ENCODE results near the gene EFHD2. TPM values are rescaled to one million over a fixed set of nuclear protein-coding genes. Genes with fewer than 3 reads are reported as not detected.

Gene EFHD2
- total RNA-seq, 2 donors from 2014 or later = 30.3 to 45.7 TPM

- Mint-ChIP-seq H3K27ac (no peak overlapping the region), H3K9me3 (peaks cover 0 to 3% of the 10 kb centered on the region in 2 donors), H3K4me3 (no peak overlapping the region), H3K27me3 (ENCODE audit: low read depth) (no peaks in the 10 kb centered on the region), H3K4me1 (ENCODE audit: low read depth) (no peaks in the 10 kb centered on the region), H3K36me3 (ENCODE audit: insufficient read depth in 2 of 2) (peaks cover 0 to 1% of the 10 kb centered on the region in 2 donors)
- DNase-seq (no peak), ATAC-seq (replicated peaks in 1 of 2) (no peak)
Measured at GRCh38 chr1:15394258-15394690, 15.4 kb upstream of the EFHD2 start.

- no peak overlapping the region for H3K27ac Mint-ChIP-seq
- H3K4me1 Mint-ChIP-seq (ENCODE audit: low read depth) = no peaks in the 10 kb centered on the region
- no peak overlapping the region for H3K4me3 Mint-ChIP-seq
- DNase-seq (no peak), ATAC-seq (replicated peaks in 1 of 2) (no peak)
- H3K9me3 Mint-ChIP-seq = peaks cover 1 to 6% of the 10 kb centered on the region in 2 donors
- no peaks in the 10 kb centered on the region for H3K27me3 Mint-ChIP-seq (ENCODE audit: low read depth)
- H3K36me3 Mint-ChIP-seq (ENCODE audit: insufficient read depth in 2 of 2) = peaks cover 0 to 4% of the 10 kb centered on the region in 2 donors
Measured at GRCh38 chr1:15397236-15397635, 12.5 kb upstream of the EFHD2 start.

- no peaks in the 10 kb centered on the region for H3K4me1 Mint-ChIP-seq (ENCODE audit: low read depth)
- peaks cover 0 to 4% of the 10 kb centered on the region in 2 donors for H3K36me3 Mint-ChIP-seq (ENCODE audit: insufficient read depth in 2 of 2)
- DNase-seq = no peak
- no peak overlapping the region for H3K27ac Mint-ChIP-seq
- H3K27me3 Mint-ChIP-seq (ENCODE audit: low read depth) = no peaks in the 10 kb centered on the region
- H3K9me3 Mint-ChIP-seq = peaks cover 1 to 6% of the 10 kb centered on the region in 2 donors
- no peak overlapping the region for H3K4me3 Mint-ChIP-seq
- ATAC-seq (replicated peaks in 1 of 2) = no peak
Measured at GRCh38 chr1:15399710-15400109, 10.0 kb upstream of the EFHD2 start.

GRCh38 chr1:15400627-15401026 is 9.1 kb upstream of the EFHD2 start:
- no peaks in the 10 kb centered on the region for H3K27me3 Mint-ChIP-seq (ENCODE audit: low read depth)
- no peak for ATAC-seq (replicated peaks in 1 of 2)
- H3K4me1 Mint-ChIP-seq (ENCODE audit: low read depth) = no peaks in the 10 kb centered on the region
- H3K36me3 Mint-ChIP-seq (ENCODE audit: insufficient read depth in 2 of 2) = peaks cover 0 to 4% of the 10 kb centered on the region in 2 donors
- peaks cover 1 to 6% of the 10 kb centered on the region in 2 donors for H3K9me3 Mint-ChIP-seq
- no peak for DNase-seq
- H3K27ac Mint-ChIP-seq = no peak overlapping the region
- H3K4me3 Mint-ChIP-seq = no peak overlapping the region

GRCh38 chr1:15401391-15402055 is 8.2 kb upstream of the EFHD2 start:
- ATAC-seq (replicated peaks in 1 of 2) = no peak

GRCh38 chr1:15402809-15403450 is 6.8 kb upstream of the EFHD2 start:
- ATAC-seq (replicated peaks in 1 of 2) = no peak
- DNase-seq = no peak
- no peaks in the 10 kb centered on the region for H3K4me1 Mint-ChIP-seq (ENCODE audit: low read depth)
- H3K4me3 Mint-ChIP-seq = no peak overlapping the region
- peaks cover 0 to 4% of the 10 kb centered on the region in 2 donors for H3K36me3 Mint-ChIP-seq (ENCODE audit: insufficient read depth in 2 of 2)
- peaks cover 14% of the 10 kb centered on the region for H3K27me3 Mint-ChIP-seq (ENCODE audit: low read depth)
- H3K27ac Mint-ChIP-seq = no peak overlapping the region
- peaks cover 1 to 6% of the 10 kb centered on the region in 2 donors for H3K9me3 Mint-ChIP-seq

More at GRCh38 chr1:15401391-15402055, 8.2 kb upstream of the EFHD2 start:
- H3K9me3 Mint-ChIP-seq = peaks cover 1 to 6% of the 10 kb centered on the region in 2 donors
- peaks cover 0 to 4% of the 10 kb centered on the region in 2 donors for H3K36me3 Mint-ChIP-seq (ENCODE audit: insufficient read depth in 2 of 2)
- no peaks in the 10 kb centered on the region for H3K4me1 Mint-ChIP-seq (ENCODE audit: low read depth)
- DNase-seq = no peak
- no peak overlapping the region for H3K4me3 Mint-ChIP-seq
- no peak overlapping the region for H3K27ac Mint-ChIP-seq
- H3K27me3 Mint-ChIP-seq (ENCODE audit: low read depth) = no peaks in the 10 kb centered on the region

GRCh38 chr1:15403962-15404580 is 5.6 kb upstream of the EFHD2 start:
- ATAC-seq (replicated peaks in 1 of 2) = no peak
- H3K4me3 Mint-ChIP-seq = no peak overlapping the region
- no peak for DNase-seq

GRCh38 chr1:15405106-15405850 is 4.4 kb upstream of the EFHD2 start:
- DNase-seq (no peak), ATAC-seq (replicated peaks in 1 of 2) (no peak)
- H3K4me1 Mint-ChIP-seq (ENCODE audit: low read depth) = peaks cover 4% of the 10 kb centered on the region
- no peak overlapping the region for H3K4me3 Mint-ChIP-seq
- H3K9me3 Mint-ChIP-seq = peaks cover 0 to 1% of the 10 kb centered on the region in 2 donors
- no peaks in the 10 kb centered on the region for H3K36me3 Mint-ChIP-seq (ENCODE audit: insufficient read depth in 2 of 2)
- peaks cover 23% of the 10 kb centered on the region for H3K27me3 Mint-ChIP-seq (ENCODE audit: low read depth)
- peak overlapping the region; percentile 19 for H3K27ac Mint-ChIP-seq

More at GRCh38 chr1:15403962-15404580, 5.6 kb upstream of the EFHD2 start:
- peaks cover 1 to 3% of the 10 kb centered on the region in 2 donors for H3K9me3 Mint-ChIP-seq
- peaks cover 21% of the 10 kb centered on the region for H3K27me3 Mint-ChIP-seq (ENCODE audit: low read depth)
- peaks cover 2% of the 10 kb centered on the region for H3K4me1 Mint-ChIP-seq (ENCODE audit: low read depth)
- no peak overlapping the region for H3K27ac Mint-ChIP-seq
- H3K36me3 Mint-ChIP-seq (ENCODE audit: insufficient read depth in 2 of 2) = peaks cover 0 to 4% of the 10 kb centered on the region in 2 donors

GRCh38 chr1:15406614-15407559 is 2.8 kb upstream of the EFHD2 start:
- Mint-ChIP-seq H3K27me3 (ENCODE audit: low read depth) (peaks cover 23% of the 10 kb centered on the region), H3K9me3 (no peaks in the 10 kb centered on the region), H3K36me3 (ENCODE audit: insufficient read depth in 2 of 2) (peaks cover 0 to 3% of the 10 kb centered on the region in 2 donors), H3K4me1 (ENCODE audit: low read depth) (peaks cover 17% of the 10 kb centered on the region), H3K27ac (no peak overlapping the region), H3K4me3 (peak overlapping the region in 1 of 2 donors; percentile 17)
- DNase-seq (no peak), ATAC-seq (replicated peaks in 1 of 2) (no peak)

GRCh38 chr1:15407580-15407979 is 2.1 kb upstream of the EFHD2 start:
- H3K27ac Mint-ChIP-seq = no peak overlapping the region
- H3K36me3 Mint-ChIP-seq (ENCODE audit: insufficient read depth in 2 of 2) = peaks cover 0 to 3% of the 10 kb centered on the region in 2 donors
- H3K27me3 Mint-ChIP-seq (ENCODE audit: low read depth) = peaks cover 23% of the 10 kb centered on the region
- DNase-seq = no peak
- peak overlapping the region in 1 of 2 donors; percentile 17 for H3K4me3 Mint-ChIP-seq
- H3K9me3 Mint-ChIP-seq = no peaks in the 10 kb centered on the region
- peaks cover 24% of the 10 kb centered on the region for H3K4me1 Mint-ChIP-seq (ENCODE audit: low read depth)
- no peak for ATAC-seq (replicated peaks in 1 of 2)

- Mint-ChIP-seq H3K9me3 (no peaks in the 10 kb centered on the region), H3K27me3 (ENCODE audit: low read depth) (peaks cover 23% of the 10 kb centered on the region), H3K4me3 (peak overlapping the region; percentile 95 to 96), H3K4me1 (ENCODE audit: low read depth) (peaks cover 35% of the 10 kb centered on the region), H3K27ac (no peak overlapping the region), H3K36me3 (ENCODE audit: insufficient read depth in 2 of 2) (peaks cover 0 to 3% of the 10 kb centered on the region in 2 donors)
- DNase-seq (no peak), ATAC-seq (replicated peaks in 1 of 2) (no peak)
Measured at GRCh38 chr1:15408890-15409387, 749 bp upstream of the EFHD2 start.
